D341Med (cell line): ENCODE results near the gene RDH5.
A peak's percentile ranks its signal among the peaks of the same experiment; 100 is the strongest.
"Not testable (repeated sequence)": the region's sequence is repeated elsewhere in the genome, so short reads cannot be mapped to it uniquely, and the experiment has no call there.

Experiments used
- DNase-seq: peaks from one replicate; pipeline ENCODE4 v3.0.0; 2012; ENCODE audit warnings: low spot score

RDH5 gene

DNA sequence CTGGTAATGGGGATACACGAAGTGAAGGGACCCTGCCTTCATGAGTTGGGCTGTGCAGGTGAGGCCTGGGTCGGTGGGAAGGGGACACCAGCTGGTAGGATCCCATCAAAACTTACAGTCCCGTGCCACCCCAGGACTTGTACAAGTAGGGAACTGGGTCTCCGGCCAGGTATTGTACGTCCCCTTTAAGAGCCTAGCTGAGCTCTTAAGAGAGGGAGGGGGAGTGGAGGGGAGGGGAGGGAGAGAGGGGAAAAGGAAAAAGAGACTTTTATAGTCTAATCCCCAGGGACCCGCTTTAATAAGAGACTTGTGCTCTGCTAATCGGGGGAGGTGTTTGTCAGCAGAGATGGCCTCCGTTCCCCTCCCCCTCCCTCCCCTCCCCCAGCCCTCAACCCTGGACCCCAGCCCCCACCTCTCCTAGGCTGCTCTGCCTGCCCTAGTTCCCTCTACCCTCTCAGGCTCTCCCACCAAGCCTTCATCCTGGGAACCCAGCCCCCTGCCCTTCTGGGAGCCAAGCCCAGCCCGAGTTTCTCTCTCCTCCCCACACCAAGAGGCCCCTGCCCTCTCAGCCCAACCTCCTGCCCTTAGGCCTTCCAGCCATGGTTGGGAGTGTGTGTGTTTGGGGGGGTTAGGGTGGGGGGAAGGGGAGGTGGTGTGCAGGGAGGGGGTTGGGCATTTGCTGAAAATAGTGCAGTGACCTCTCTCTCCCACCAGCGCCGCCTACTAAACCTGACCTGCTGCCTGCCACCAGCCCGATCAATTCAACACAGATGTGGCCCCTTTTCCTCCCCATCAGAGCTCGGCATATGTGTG lies 25.4 kb downstream of the RDH5 start:
- DNase-seq = peak; percentile 77

DNA sequence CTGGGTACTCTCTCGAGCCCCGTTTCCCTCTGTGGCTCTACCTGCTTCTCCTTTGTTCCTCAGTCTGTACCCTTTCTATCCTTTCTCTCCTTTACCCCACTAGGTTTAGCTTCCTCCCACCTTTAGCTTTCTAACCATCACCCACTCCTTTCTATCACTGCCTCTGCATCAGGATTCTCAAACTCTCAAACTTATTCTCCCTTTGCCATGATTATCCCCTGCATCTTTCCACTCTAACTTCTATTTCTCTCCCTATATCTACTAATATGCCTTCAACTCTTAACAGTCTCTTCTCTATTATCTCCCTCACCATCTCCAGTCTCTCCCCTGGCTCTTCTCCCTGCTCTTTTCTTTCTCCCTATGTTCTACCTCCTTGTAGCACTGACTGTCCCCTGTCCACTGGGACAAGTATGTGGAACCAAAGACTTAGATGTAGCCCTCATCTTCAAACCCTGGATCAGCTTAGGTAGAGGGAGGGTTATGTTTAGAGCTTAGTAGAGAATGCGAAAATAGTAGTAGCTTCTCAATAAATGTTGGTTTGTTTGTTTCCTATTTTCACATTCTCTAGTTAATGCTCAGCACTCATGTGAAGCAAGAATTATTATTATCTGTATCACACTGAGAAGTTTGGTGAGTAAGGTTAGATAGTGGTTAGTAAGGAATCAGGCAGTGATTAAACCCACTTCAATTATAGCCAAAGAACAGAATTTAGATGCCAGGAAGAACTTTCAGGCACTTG lies 26.1 kb downstream of the RDH5 start:
- no peak for DNase-seq

DNA sequence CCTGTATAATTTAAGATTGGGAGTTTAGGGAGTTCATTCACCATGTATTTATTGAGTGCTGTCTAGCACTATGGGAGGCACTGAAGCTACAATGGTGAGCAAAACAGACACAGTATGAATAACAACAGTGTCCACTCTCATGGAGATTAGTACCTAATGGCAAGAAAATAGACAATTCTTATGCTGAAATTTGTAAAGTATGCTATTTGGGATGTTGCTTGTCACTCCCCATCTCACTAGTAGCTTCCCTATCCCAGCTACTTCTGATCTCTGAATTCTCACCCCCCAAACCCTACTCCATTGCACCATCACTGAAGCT lies 26.7 kb downstream of the RDH5 start:
- no peak for DNase-seq

DNA sequence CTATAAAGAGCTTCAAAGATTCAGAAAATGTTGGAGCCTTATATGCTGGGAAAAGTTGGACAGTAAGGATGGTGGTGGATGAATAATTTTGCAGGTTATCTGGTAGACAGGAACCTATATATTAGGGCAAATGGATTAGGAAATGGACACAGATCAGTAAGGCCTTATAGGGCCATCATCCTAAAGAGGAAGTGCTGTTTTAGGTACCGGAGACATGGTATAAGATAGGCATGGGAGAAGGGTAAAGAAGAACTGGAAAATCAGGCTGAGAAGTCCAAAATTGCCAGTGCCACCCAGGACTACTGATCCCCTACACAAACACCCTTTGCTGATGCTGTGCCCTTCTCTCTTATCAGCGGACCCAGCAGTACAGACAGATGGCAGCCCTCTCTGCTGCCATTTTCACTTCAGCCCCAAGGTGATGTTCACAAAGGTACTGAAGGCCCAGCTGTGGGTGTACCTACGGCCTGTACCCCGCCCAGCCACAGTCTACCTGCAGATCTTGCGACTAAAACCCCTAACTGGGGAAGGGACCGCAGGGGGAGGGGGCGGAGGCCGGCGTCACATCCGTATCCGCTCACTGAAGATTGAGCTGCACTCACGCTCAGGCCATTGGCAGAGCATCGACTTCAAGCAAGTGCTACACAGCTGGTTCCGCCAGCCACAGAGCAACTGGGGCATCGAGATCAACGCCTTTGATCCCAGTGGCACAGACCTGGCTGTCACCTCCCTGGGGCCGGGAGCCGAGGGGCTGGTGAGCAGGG lies 28.2 kb downstream of the RDH5 start:
- DNase-seq = no peak

DNA sequence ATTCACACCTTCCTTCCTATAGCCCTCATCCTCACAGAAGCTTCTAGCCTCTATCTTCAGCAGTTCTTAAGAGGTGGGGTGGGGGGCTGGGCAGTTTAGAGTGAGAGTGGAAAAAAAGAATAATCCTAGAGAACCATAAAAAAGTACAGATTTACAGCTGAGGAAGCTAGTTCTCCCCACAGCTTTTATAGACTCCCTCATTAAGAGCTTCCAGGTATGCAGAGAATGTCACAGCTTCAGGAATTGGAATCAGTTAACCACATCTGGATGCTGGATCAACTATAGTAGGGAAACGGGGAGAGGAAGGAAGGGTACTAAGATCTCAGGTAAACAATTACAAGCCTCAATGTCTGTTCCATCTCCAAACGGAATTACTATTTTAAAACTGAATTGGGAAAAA lies 35.1 kb downstream of the RDH5 start:
- no peak for DNase-seq

DNA sequence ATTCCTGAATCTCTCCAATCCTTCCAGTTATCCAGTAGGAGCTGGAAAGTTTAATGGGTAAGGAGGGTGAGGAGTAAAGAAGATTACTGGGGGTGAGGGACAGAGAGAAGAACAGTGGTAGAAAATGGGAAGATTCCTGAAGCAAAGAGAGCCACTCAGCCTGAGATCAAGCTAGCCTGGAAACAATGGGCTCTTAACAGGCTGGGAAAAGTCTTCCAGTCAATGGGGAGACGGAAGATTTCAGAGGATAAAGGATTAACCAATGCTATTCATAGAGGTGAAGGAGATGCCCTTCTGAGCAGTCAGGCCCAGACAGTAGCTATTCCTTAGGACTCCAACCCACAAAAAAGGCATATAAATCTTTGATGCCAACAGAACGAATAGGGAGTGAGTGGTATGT lies 37.5 kb downstream of the RDH5 start:
- DNase-seq = peak; percentile 41

DNA sequence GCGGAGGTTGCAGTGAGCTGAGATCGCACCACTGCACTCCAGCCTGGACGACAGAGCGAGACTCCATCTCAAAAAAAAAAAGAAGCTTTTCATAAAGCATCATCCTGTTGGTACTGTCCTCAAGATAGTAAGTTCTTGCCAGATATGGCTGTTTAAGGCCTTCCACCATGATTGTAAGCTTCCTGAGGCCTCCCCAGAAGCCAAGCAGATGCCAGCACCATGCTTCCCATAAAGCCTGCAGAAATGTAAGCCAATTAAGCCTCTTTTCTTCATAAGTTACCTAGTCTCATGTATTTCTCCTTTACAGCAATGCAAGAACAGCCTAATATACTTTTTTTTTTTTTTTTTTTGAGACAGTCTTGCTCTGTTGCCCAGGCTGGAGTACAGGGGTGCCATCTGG lies 38.4 kb downstream of the RDH5 start:
- DNase-seq = not testable (repeated sequence)

DNA sequence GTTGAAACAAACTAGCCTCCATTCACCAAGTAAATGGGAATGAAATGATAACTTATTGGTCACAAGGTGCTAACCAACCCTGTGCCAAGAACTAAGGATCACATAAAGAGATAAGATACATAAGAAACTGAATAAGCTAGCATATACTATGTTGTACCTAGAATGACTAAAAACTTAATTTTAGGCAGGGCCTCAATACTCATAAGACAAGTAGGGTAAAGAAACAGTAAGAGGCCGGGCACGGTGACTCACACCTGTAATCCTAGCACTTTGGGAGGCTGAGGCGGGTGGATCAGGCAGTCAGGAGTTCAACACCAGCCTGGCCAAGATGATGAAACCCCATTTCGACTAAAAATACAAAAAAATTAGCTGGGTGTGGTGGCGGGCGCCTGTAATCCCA lies 40.5 kb downstream of the RDH5 start:
- no peak for DNase-seq

DNA sequence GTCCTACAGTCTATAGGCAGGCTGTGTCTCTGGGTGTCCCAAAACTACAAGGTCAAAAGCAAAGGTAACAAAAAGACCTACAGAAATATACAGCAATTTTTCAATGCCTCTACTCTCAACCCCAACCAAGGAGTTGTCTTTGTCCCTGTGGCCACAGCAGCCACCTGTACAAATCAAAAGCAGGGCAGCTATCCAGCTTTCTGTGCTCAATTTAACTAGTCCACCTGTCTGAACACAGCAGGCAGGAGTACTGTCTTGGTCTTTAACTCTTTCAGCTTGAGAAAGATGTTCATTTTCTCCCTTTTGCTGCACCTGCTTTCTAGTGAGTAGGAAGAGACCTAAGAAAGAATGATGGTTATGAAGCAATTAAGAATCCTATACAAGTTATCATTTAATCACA lies 42.5 kb downstream of the RDH5 start:
- no peak for DNase-seq

DNA sequence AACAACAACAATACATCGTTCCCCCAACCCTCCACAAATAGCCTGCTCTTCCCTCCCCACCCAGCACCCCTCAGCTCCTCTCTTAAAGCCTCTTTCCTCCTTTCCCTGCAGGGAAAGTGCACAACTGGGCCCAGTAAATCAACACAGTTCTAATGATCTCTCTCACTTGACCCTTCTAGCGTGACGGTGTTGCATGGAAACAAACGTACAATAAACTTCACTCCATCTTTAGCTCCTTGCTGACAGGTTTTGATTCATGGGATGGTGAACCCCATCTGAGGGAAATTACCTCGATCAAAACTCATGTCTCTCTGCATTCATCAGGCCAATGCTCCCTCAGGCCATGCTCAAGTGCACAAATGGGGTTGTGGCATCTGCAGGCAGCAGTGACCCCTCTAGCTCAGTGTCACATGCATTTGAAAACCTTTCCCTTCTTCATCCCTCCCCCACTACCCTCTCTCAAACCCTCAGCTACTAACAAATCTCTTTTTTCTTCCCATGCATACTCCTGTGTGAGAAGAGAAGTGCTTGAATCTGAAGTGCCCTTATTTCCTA lies 45.6 kb downstream of the RDH5 start:
- DNase-seq = no peak

DNA sequence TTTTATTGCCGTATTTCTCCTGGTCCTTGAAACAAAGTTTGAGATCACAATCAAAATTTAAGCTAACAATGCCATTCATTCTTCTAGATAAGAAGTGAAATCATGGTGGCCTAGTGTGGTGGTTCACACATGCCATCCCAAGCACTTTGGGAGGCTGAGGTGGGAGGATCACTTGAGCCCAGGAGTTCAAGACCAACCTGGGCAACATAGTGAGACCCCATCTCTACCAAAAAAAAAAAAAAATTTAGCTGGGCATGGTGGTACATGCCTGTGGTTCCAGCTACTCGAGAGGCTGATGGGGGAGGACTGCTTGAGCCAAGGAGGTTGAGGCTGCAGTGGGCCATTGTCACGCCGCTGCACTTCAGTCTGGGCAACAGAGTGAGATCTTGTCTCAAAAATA lies 47.0 kb downstream of the RDH5 start:
- DNase-seq = no peak

DNA sequence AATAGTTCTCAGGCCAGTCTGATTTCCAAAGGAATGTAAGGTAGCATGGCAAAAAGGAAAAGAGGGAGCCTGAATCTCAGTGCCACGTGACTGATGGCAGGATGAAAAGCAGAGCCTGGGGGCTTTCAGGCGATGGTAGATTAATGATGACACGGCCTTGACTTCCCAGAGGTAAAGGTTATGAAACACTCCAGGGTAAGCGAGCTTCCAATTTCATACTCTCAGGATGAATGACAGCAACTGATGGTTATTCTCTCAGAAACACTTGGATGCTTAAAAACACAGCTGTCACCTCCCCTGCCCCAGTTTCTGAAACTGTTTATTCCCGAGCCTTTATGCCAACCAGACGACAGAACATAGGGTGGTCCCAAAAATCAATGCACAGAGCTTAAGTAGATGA lies 51.5 kb downstream of the RDH5 start:
- no peak for DNase-seq
